HG03159 (cell line): ENCODE data around the gene PMFBP1.

Experiments used
- ATAC-seq: cut with Tn5 transposase; IDR thresholded peaks from one replicate; pipeline ENCODE4 v1.9.1; 2021; ENCODE audit warnings: mild to moderate bottlenecking, moderate library complexity; ENCODE audit not compliant: unreplicated experiment

The PMFBP1 gene, protein sequence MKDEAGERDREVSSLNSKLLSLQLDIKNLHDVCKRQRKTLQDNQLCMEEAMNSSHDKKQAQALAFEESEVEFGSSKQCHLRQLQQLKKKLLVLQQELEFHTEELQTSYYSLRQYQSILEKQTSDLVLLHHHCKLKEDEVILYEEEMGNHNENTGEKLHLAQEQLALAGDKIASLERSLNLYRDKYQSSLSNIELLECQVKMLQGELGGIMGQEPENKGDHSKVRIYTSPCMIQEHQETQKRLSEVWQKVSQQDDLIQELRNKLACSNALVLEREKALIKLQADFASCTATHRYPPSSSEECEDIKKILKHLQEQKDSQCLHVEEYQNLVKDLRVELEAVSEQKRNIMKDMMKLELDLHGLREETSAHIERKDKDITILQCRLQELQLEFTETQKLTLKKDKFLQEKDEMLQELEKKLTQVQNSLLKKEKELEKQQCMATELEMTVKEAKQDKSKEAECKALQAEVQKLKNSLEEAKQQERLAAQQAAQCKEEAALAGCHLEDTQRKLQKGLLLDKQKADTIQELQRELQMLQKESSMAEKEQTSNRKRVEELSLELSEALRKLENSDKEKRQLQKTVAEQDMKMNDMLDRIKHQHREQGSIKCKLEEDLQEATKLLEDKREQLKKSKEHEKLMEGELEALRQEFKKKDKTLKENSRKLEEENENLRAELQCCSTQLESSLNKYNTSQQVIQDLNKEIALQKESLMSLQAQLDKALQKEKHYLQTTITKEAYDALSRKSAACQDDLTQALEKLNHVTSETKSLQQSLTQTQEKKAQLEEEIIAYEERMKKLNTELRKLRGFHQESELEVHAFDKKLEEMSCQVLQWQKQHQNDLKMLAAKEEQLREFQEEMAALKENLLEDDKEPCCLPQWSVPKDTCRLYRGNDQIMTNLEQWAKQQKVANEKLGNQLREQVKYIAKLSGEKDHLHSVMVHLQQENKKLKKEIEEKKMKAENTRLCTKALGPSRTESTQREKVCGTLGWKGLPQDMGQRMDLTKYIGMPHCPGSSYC

GRCh38 chr16:72172105-72173034, at the start of gene PMFBP1:
PMFBP1 (minus strand) TSS chr16:72172155; CDS start chr16:72171208, 947 bp downstream.
- ATAC-seq = peak; percentile 98

DNA sequence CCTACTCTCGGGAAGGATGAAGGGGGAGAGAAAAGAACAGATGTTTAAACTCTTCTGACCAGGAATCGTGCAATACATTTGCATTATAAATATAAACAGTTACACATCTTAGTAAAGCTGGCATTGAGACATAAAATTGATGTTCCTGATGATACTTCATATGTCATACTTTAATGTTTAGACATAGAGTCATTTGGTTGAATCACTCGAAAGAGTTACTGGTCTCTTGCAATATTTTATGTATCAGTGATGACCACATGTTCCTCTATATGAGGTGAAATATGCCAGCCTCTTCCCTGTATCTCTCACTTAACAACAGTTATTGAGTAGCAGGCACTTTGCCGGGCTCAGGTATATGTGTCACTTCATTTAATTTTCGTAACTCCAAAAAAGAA, 49.7 kb upstream of the PMFBP1 start:
- no peak for ATAC-seq

GRCh38 chr16:72220875-72221629, 49.1 kb upstream of the PMFBP1 start:
- ATAC-seq = no peak

GRCh38 chr16:72219282-72219681, 47.3 kb upstream of the PMFBP1 start:
- no peak for ATAC-seq

- no peak for ATAC-seq
These were observed 44.8 kb upstream of the PMFBP1 start for GRCh38 chr16:72216767-72217166.

DNA sequence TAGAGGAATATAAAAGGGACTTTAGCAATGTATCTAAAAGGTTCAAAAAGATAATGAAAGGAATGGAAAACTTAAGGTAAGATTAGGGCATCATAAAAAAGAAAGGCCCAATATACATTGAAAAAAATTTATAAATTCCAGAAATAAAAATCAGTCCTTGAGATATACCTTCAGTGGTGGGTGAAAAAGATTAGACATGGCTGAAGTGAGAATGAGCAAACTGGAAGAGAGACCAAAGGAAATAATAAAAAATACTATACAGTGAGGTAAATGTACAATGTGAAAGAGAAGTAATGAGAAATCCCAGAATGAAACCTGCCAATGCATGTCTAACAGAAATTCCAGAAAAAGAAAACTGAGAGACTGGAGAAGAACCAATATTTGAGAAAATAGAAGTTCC, 42.9 kb upstream of the PMFBP1 start:
- no peak for ATAC-seq

DNA sequence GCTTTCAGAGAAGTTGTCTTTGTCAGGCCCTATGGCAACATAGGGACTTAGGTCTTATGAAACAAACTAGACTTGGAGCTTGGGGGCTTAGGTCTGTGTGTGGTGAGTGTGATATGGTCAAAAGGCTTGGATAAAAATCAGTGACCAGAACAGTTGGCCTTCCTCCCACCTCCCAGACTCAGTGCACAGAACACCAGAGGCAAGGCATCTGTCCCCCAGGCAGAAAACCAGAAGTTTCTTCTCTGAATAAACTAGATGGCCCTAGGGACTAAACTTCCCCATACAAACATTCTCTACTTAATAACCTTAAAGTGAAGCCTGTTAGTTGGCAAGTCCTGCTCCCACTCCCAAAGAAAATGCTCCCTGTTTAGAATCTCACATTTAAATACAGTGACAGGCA, 39.2 kb upstream of the PMFBP1 start:
- ATAC-seq = no peak

DNA sequence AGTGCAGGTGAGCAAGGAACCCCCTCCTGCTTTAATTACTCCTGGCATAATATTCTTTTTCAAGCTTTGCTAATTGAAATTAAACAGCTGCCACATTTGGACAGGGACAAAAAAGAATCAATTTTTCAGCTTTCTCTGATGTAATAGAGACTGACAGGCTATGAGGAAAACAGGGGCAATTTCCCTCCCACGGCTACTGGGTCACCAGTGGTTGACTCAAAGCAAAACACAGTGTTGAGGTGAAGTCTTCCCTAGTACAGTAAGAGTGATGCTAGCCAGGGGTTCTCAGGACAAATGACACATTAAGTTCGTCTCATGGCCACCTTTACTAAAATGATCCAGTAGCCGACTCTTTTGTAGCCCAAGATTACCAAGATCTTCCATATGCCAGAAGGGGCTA, 38.6 kb upstream of the PMFBP1 start:
- no peak for ATAC-seq

GRCh38 chr16:72210072-72210471, 38.1 kb upstream of the PMFBP1 start:
- ATAC-seq = no peak

GRCh38 chr16:72206299-72206698, 34.3 kb upstream of the PMFBP1 start:
- ATAC-seq = no peak

GRCh38 chr16:72203401-72203800, 31.4 kb upstream of the PMFBP1 start:
- ATAC-seq = peak; percentile 79

GRCh38 chr16:72202014-72202413, 30.1 kb upstream of the PMFBP1 start:
- no peak for ATAC-seq

GRCh38 chr16:72201387-72201786, 29.4 kb upstream of the PMFBP1 start:
- no peak for ATAC-seq

DNA sequence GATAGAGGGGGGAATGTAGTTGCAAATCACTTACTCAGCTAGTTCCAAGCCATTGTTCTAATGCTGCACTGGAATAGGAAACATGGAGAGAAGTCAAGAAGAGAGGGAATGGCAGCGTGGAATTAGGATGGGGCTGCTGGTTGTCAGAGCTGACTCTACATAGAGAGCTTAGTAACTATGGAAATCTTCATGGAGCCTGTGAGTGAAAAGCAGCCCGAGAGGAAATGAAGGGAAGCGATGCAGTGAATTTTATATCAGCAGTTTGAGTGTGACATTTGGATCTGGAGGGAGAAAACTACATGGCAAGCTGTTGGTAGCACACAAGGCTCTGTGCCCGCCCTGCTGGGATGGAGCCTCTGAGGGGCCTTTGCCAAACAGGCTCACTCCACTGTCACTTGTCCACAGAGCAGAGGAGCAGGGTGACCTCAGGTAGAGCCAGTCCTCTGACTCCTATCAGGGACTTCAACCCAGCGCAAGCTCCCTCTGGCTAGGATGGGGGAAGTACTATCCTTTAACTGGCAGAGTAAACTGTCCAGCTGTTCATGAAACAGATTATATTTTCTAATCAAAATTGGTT, 27.9 kb upstream of the PMFBP1 start:
- no peak for ATAC-seq

DNA sequence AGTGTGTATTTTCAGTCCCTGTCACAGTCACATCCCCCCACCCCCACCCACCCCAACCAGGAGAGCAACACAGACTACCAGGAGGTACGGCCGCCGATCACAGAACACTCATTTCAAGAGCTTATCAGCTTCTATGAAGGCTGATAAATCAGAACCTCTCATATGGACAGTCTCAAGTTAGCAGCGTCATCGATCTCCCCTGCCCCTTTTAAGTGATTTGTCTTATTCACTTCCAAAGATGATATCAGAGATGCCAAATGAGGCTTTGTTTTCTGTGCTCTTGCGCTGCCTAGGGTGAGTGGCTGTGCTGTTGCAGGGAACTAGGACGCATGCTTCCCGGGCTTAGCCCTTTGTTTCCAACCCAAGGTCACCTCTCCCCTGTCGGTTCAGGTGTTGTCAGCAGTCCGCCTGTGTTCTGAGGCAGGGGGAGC, 26.8 kb upstream of the PMFBP1 start:
- ATAC-seq = no peak

- ATAC-seq = no peak
These were observed 26.2 kb upstream of the PMFBP1 start for GRCh38 chr16:72198021-72198711.

GRCh38 chr16:72197545-72197944, 25.6 kb upstream of the PMFBP1 start:
- ATAC-seq = no peak

- no peak for ATAC-seq
These were observed 23.7 kb upstream of the PMFBP1 start for GRCh38 chr16:72195609-72196008.

DNA sequence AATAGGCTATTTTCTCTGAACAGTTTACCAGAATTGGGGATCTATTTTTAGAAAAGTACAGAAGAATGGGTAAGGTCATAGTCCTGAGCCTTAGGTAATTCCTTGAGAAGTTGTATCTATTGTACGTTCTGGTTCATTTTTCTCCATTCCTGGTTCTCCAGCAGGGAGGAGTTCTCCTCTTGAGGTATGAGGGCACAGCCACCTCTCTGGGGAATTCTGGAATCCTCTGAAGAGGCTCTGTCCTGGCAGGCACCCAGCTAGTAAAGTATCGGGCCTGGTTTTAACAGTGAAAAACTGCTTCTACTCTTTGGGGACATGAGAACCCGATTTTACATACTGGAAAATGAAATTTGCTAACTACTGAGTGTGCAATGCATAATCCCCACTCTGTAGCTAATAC, 19.6 kb upstream of the PMFBP1 start:
- no peak for ATAC-seq
